CD14-positive monocyte (primary cell): ENCODE results near the gene WWC2. TPM values are rescaled to one million over a fixed set of nuclear protein-coding genes. Genes with fewer than 3 reads are reported as not detected.

Experiments
- DNase-seq, 3 donors: peaks; one replicate each; pipeline ENCODE4 v3.0.0-alpha.2; 2011 to 2022
- H2AFZ ChIP-seq: 2 replicates; pipeline ENCODE4 v1.6.0; 2012; ENCODE audit warnings: mild to moderate bottlenecking, low read depth, low read length, inconsistent platforms; ENCODE audit not compliant: insufficient read depth, poor library complexity, severe bottlenecking
- H3K27ac ChIP-seq, 2 donors: 1 replicate in 1 of 2; 2 replicates in 1 of 2; pipeline ENCODE4 v1.5.1; 2012 to 2013; ENCODE audit warnings: low read length in 2 of 2, control low read depth in 1 of 2, inconsistent platforms in 1 of 2, low read depth in 1 of 2, mild to moderate bottlenecking in 1 of 2
- H3K27me3 ChIP-seq, 2 donors: one replicate each; pipeline versions ENCODE4 v1.6.0 to v1.6.1; 2011 to 2013; ENCODE audit warnings: low read length in 2 of 2; ENCODE audit not compliant: control insufficient read depth in 2 of 2, insufficient read depth in 2 of 2
- H3K36me3 ChIP-seq, 2 donors: replicated peaks in 1 of 2; 1 replicate in 1 of 2; 2 replicates in 1 of 2; pipeline versions ENCODE4 v1.5.1 to v1.6.1; 2012 to 2013; ENCODE audit warnings: low read length in 2 of 2, control low read depth in 1 of 2, inconsistent platforms in 1 of 2, mild to moderate bottlenecking in 1 of 2; ENCODE audit not compliant: insufficient read depth in 2 of 2, control insufficient read depth in 1 of 2
- H3K4me1 ChIP-seq, 2 donors: 1 replicate in 1 of 2; 2 replicates in 1 of 2; pipeline versions ENCODE4 v1.5.1 to v1.6.1; 2012 to 2013; ENCODE audit warnings: low read length in 2 of 2, control low read depth in 1 of 2, inconsistent platforms in 1 of 2, mild to moderate bottlenecking in 1 of 2, moderate library complexity in 1 of 2; ENCODE audit not compliant: insufficient read depth in 2 of 2, control insufficient read depth in 1 of 2
- H3K4me2 ChIP-seq: replicated peaks from 2 replicates; pipeline ENCODE3; 2012; ENCODE audit warnings: low read length, moderate library complexity, mild to moderate bottlenecking; ENCODE audit not compliant: poor library complexity, severe bottlenecking; ENCODE audit errors: extremely low read depth
- H3K4me3 ChIP-seq, 3 experiments: fragments of 200-600 bp in 1 of 3; sonication (generic) in 1 of 3; replicated peaks in 1 of 3; 1 replicate in 2 of 3; 2 replicates in 1 of 3; pipeline ENCODE4 v1.5.1; 2011 to 2013; ENCODE audit warnings: low read length in 3 of 3, mild to moderate bottlenecking in 3 of 3, control low read depth in 2 of 3, low read depth in 2 of 3, inconsistent platforms in 1 of 3, moderate library complexity in 1 of 3
- H3K79me2 ChIP-seq: 2 replicates; pipeline ENCODE4 v1.6.0; 2012; ENCODE audit warnings: mild to moderate bottlenecking, control low read depth, inconsistent platforms, low read length, moderate library complexity; ENCODE audit not compliant: insufficient read depth
- H3K9ac ChIP-seq: 2 replicates; pipeline ENCODE4 v1.6.0; 2017; ENCODE audit warnings: low read length, mild to moderate bottlenecking; ENCODE audit not compliant: insufficient read depth, poor library complexity, severe bottlenecking
- H3K9me3 ChIP-seq, 2 donors: replicated peaks in 1 of 2; 1 replicate in 1 of 2; 2 replicates in 1 of 2; pipeline versions ENCODE4 v1.5.1 to v1.6.1; 2012 to 2013; ENCODE audit warnings: low read length in 2 of 2, control low read depth in 1 of 2; ENCODE audit not compliant: control insufficient read depth in 1 of 2, insufficient read depth in 1 of 2
- H4K20me1 ChIP-seq: 2 replicates; pipeline ENCODE4 v1.6.0; 2012; ENCODE audit warnings: mild to moderate bottlenecking, low read length, control low read depth, moderate library complexity; ENCODE audit not compliant: insufficient read depth
- H3K27ac Mint-ChIP-seq, 7 donors: one replicate each; pipeline ENCODE4 v1.8.0; 2020; ENCODE audit warnings: mild to moderate bottlenecking in 7 of 7, mixed read lengths in 7 of 7, moderate library complexity in 6 of 7, inconsistent platforms in 2 of 7
- H3K27me3 Mint-ChIP-seq, 3 donors: one replicate each; pipeline ENCODE4 v1.8.0; 2021 to 2022; ENCODE audit warnings: low read depth in 3 of 3, mild to moderate bottlenecking in 3 of 3, mixed read lengths in 3 of 3, moderate library complexity in 3 of 3, inconsistent platforms in 1 of 3
- H3K36me3 Mint-ChIP-seq, 2 donors: one replicate each; pipeline ENCODE4 v1.8.0; 2020; ENCODE audit warnings: mixed read lengths in 2 of 2, inconsistent platforms in 1 of 2, mild to moderate bottlenecking in 1 of 2
- H3K4me1 Mint-ChIP-seq: one replicate; pipeline ENCODE4 v1.8.0; 2020; ENCODE audit warnings: mild to moderate bottlenecking, mixed read lengths
- H3K4me3 Mint-ChIP-seq, 2 donors: one replicate each; pipeline ENCODE4 v1.8.0; 2020; ENCODE audit warnings: mild to moderate bottlenecking in 2 of 2, mixed read lengths in 2 of 2, moderate library complexity in 1 of 2
- H3K9me3 Mint-ChIP-seq, 7 donors: one replicate each; pipeline ENCODE4 v1.8.0; 2020 to 2022; ENCODE audit warnings: mixed read lengths in 7 of 7, mild to moderate bottlenecking in 6 of 7, moderate library complexity in 6 of 7, inconsistent platforms in 2 of 7
- WGBS: methylation state at CpG from one replicate; pipeline ENCODE4 v1.1.5; 2013; ENCODE audit warnings: missing lambda C conversion rate; ENCODE audit not compliant: insufficient coverage; 5-methylcytosine and 5-hydroxymethylcytosine counted together
- intact Hi-C, 2 donors: fragments of 100-400 bp; cut with micrococcal nuclease; formaldehyde crosslinking; loops; one replicate each; pipeline versions ENCODE4 v1.15.0 to v1.15.1; 2023
- polyA plus RNA-seq, 3 donors: library from polyadenylated mRNA; depleted of rRNA in 1 of 3; unstranded in 2 of 3; stranded (reverse) in 1 of 3; fragments of 300-500 nt in 2 of 3; fragments of >200 nt in 1 of 3; fragmentation: Illumina TruSeq in 2 of 3; gene quantifications; 1 replicate in 2 of 3; 2 replicates in 1 of 3; pipeline ENCODE4 v1.2.3, GENCODE V29; 2012 to 2021
- TF ChIP-seq, protein P1 (sequence below): fragments of 200-600 bp; IDR thresholded peaks from one replicate; pipeline ENCODE4 v1.8.0; 2022; ENCODE audit warnings: antibody characterized with exemption, mild to moderate bottlenecking

Gene WWC2
- polyA plus RNA-seq, 3 donors = 1.9 to 3.8 (median 2.9) TPM

GRCh38 chr4:183344523-183345255, 245.6 kb downstream of the WWC2 start:
- peaks cover 0 to 7% of the 10 kb centered on the region in 2 donors for H3K27me3 ChIP-seq
- no peak overlapping the region for H3K27ac ChIP-seq
- no peak overlapping the region for H2AFZ ChIP-seq
- Mint-ChIP-seq H3K36me3 (no peaks in the 10 kb centered on the region), H3K27me3 (peaks cover 10 to 25% (median 12%) of the 10 kb centered on the region in 3 donors), H3K4me1 (peaks cover 22% of the 10 kb centered on the region), H3K9me3 (peaks cover 0 to 2% (median 0%) of the 10 kb centered on the region in 7 donors), H3K4me3 (no peak overlapping the region), H3K27ac (no peak overlapping the region)
- H3K4me3 ChIP-seq = no peak overlapping the region
- no peaks in the 10 kb centered on the region for H3K9me3 ChIP-seq
- DNase-seq = no peak
- H4K20me1 ChIP-seq = no peaks in the 10 kb centered on the region
- TF ChIP-seq, protein P1, sequence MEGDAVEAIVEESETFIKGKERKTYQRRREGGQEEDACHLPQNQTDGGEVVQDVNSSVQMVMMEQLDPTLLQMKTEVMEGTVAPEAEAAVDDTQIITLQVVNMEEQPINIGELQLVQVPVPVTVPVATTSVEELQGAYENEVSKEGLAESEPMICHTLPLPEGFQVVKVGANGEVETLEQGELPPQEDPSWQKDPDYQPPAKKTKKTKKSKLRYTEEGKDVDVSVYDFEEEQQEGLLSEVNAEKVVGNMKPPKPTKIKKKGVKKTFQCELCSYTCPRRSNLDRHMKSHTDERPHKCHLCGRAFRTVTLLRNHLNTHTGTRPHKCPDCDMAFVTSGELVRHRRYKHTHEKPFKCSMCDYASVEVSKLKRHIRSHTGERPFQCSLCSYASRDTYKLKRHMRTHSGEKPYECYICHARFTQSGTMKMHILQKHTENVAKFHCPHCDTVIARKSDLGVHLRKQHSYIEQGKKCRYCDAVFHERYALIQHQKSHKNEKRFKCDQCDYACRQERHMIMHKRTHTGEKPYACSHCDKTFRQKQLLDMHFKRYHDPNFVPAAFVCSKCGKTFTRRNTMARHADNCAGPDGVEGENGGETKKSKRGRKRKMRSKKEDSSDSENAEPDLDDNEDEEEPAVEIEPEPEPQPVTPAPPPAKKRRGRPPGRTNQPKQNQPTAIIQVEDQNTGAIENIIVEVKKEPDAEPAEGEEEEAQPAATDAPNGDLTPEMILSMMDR = no peak
- no peak overlapping the region for H3K4me2 ChIP-seq
- H3K4me1 ChIP-seq = peaks cover 13 to 28% of the 10 kb centered on the region in 2 donors
- H3K9ac ChIP-seq = no peak overlapping the region
- 75% methylated on average over 9 of the region's 15 CpGs for WGBS
- H3K79me2 ChIP-seq = no peaks in the 10 kb centered on the region
- intact Hi-C loops = no loop called here
- H3K36me3 ChIP-seq = no peaks in the 10 kb centered on the region

- peaks cover 13 to 28% of the 10 kb centered on the region in 2 donors for H3K4me1 ChIP-seq
- 100% methylated on average over 4 of the region's 4 CpGs for WGBS
- peaks cover 0 to 2% (median 0%) of the 10 kb centered on the region in 7 donors for H3K9me3 Mint-ChIP-seq
Observed at GRCh38 chr4:183345261-183345660, 246.2 kb downstream of the WWC2 start.

More at GRCh38 chr4:183345261-183345660, 246.2 kb downstream of the WWC2 start:
- no peak overlapping the region for H2AFZ ChIP-seq
- H3K36me3 ChIP-seq = no peaks in the 10 kb centered on the region
- H3K4me3 ChIP-seq = no peak overlapping the region
- Mint-ChIP-seq H3K4me1 (peaks cover 22% of the 10 kb centered on the region), H3K36me3 (no peaks in the 10 kb centered on the region), H3K27ac (peak overlapping the region in 2 of 7 donors; percentile 0 to 31), H3K4me3 (no peak overlapping the region), H3K27me3 (peaks cover 10 to 25% (median 13%) of the 10 kb centered on the region in 3 donors)
- DNase-seq = no peak
- no peaks in the 10 kb centered on the region for H3K79me2 ChIP-seq
- TF ChIP-seq, protein P1 = no peak
- H4K20me1 ChIP-seq = no peaks in the 10 kb centered on the region
- H3K4me2 ChIP-seq = no peak overlapping the region
- H3K27ac ChIP-seq = no peak overlapping the region
- no peaks in the 10 kb centered on the region for H3K9me3 ChIP-seq
- H3K9ac ChIP-seq = no peak overlapping the region
- intact Hi-C loops = no loop called here
- H3K27me3 ChIP-seq = peaks cover 0 to 7% of the 10 kb centered on the region in 2 donors
